K562 (cell line): ENCODE data around the gene PIP5K1B. TPM values are rescaled to one million over a fixed set of nuclear protein-coding genes. Genes with fewer than 3 reads are reported as not detected.

ENCODE experiments used
- ATAC-seq: fragments of 200-7000 bp; cut with Tn5 transposase; 3 replicates; pipeline ENCODE4 v1.9.1; 2020; ENCODE audit warnings: moderate library complexity
- BruUV-seq: library from RNA; stranded (reverse); fragments of 400-500 nt; replicated peaks from 2 replicates; lab custom pipeline; 2021; lab: Mats Ljungman, UMichigan
- CTCF ChIA-PET: fragments of 300-600 bp; formaldehyde crosslinking; extraction: SDS; loops from one replicate; lab custom pipeline; 2021; ENCODE audit warnings: low intra/inter-chr PET ratio; lab: Yijun Ruan, JAX
- POLR2A ChIA-PET: fragments of 300-600, 350-650 bp; sonication (Branson Sonifier 250); formaldehyde crosslinking; extraction: SDS; loops from one replicate; lab custom pipeline; 2021; ENCODE audit warnings: antibody characterized with exemption, inconsistent platforms; lab: Yijun Ruan, JAX
- DNase-seq, 4 experiments: peaks; one replicate each; pipeline versions ENCODE4 v3.0.0 to v3.0.0-alpha.2; 2011 to 2018; ENCODE audit warnings: low spot score in 3 of 4, mixed read lengths in 3 of 4; ENCODE audit errors: extremely low read depth in 1 of 4
- FAIRE-seq: peaks from 2 replicates; lab custom pipeline; 2011; peaks lifted over from hg19 to GRCh38; lab: Jason Lieb, UNC
- H2AFZ ChIP-seq: 2 replicates; pipeline ENCODE4 v1.6.0; 2011; ENCODE audit warnings: low read depth, low read length, control low read depth, inconsistent platforms
- H3K27ac ChIP-seq: fragments of 200-600 bp; 3 replicates; pipeline ENCODE4 v1.8.0; 2011; ENCODE audit warnings: low read depth, mild to moderate bottlenecking, control low read depth, inconsistent platforms, low read length, moderate library complexity, mixed read lengths; ENCODE audit errors: extremely low read depth
- H3K27me3 ChIP-seq, 2 experiments: fragments of 300-600 bp in 1 of 2; 2 replicates in 1 of 2; 3 replicates in 1 of 2; pipeline versions ENCODE4 v1.6.0 to v1.8.0; 2011; ENCODE audit warnings: inconsistent platforms in 2 of 2, low read length in 2 of 2, mild to moderate bottlenecking in 1 of 2, mixed read lengths in 1 of 2, moderate library complexity in 1 of 2; ENCODE audit not compliant: control insufficient read depth in 2 of 2, insufficient read depth in 2 of 2
- H3K36me3 ChIP-seq: fragments of 300-600 bp; 3 replicates; pipeline ENCODE4 v1.8.0; 2011; ENCODE audit warnings: mild to moderate bottlenecking, low read length, inconsistent platforms; ENCODE audit not compliant: control insufficient read depth, insufficient read depth
- H3K4me1 ChIP-seq, 2 experiments: fragments of 200-600 bp in 1 of 2; replicated peaks in 1 of 2; 2 replicates in 1 of 2; 3 replicates in 1 of 2; pipeline versions ENCODE4 v1.5.1 to v1.8.0; 2011; ENCODE audit warnings: inconsistent platforms in 2 of 2, low read length in 2 of 2, mild to moderate bottlenecking in 1 of 2, mixed read lengths in 1 of 2, moderate library complexity in 1 of 2; ENCODE audit not compliant: control insufficient read depth in 2 of 2, insufficient read depth in 2 of 2
- H3K4me2 ChIP-seq: 2 replicates; pipeline ENCODE4 v1.6.1; 2011; ENCODE audit warnings: low read length, control low read depth, inconsistent platforms, mixed read lengths; ENCODE audit not compliant: insufficient read depth
- H3K4me3 ChIP-seq: fragments of 200-600 bp; sonication (generic), shearing (Covaris generic); 2 replicates; pipeline ENCODE4 v1.5.1; 2016; ENCODE audit warnings: control low read depth, inconsistent platforms
- H3K79me2 ChIP-seq: fragments of 200-600 bp; 3 replicates; pipeline ENCODE4 v1.8.0; 2011; ENCODE audit warnings: low read length, inconsistent platforms; ENCODE audit not compliant: control insufficient read depth, insufficient read depth
- H3K9ac ChIP-seq, 2 experiments: 2 replicates each; pipeline versions ENCODE4 v1.6.0 to v1.6.1; 2011; ENCODE audit warnings: low read depth in 2 of 2, low read length in 2 of 2, control low read depth in 1 of 2, inconsistent platforms in 1 of 2, mild to moderate bottlenecking in 1 of 2, mixed read lengths in 1 of 2; ENCODE audit not compliant: insufficient read depth in 1 of 2
- H3K9me1 ChIP-seq: one replicate; pipeline ENCODE4 v1.6.0; 2011; ENCODE audit warnings: inconsistent platforms, mild to moderate bottlenecking, low read length, moderate library complexity; ENCODE audit not compliant: control insufficient read depth, insufficient read depth
- H3K9me3 ChIP-seq: replicated peaks from 2 replicates; pipeline ENCODE4 v1.5.1; 2011; ENCODE audit warnings: low read depth, low read length, inconsistent platforms; ENCODE audit not compliant: control insufficient read depth, insufficient read depth
- H4K20me1 ChIP-seq: replicated peaks from 2 replicates; pipeline ENCODE4 v1.6.1; 2011; ENCODE audit warnings: low read length, inconsistent platforms, mixed read lengths; ENCODE audit not compliant: control insufficient read depth, insufficient read depth
- CEBPG ChIP-seq, 3 experiments: fragments of 200-800 bp in 1 of 3; sonication (Bioruptor generic) in 1 of 3; sonication (generic) in 1 of 3; formaldehyde crosslinking in 1 of 3; IDR thresholded peaks in 2 of 3; conservative IDR thresholded peaks in 1 of 3; 2 replicates each; pipeline versions ENCODE4 v1.6.1 to v1.8.0; 2016 to 2022; ENCODE audit warnings: missing compliant biosample characterization in 2 of 3, missing genetic modification characterization in 2 of 3, mild to moderate bottlenecking in 1 of 3, missing genetic modification reagents in 1 of 3
- RBBP5 ChIP-seq: fragments of 200-600 bp; sonication (generic); IDR thresholded peaks from 2 replicates; pipeline ENCODE4 v1.6.1; 2012; ENCODE audit warnings: borderline replicate concordance, mild to moderate bottlenecking, low read length, control low read depth, inconsistent platforms; ENCODE audit not compliant: insufficient read depth, poor library complexity, severe bottlenecking
- RNF2 ChIP-seq: sonication (generic); IDR thresholded peaks from 2 replicates; pipeline ENCODE4 v1.6.1; 2016
- TAL1 ChIP-seq: fragments of 450-650 bp; IDR thresholded peaks from 2 replicates; pipeline ENCODE4 v1.6.1; 2016; ENCODE audit warnings: mild to moderate bottlenecking
- WHSC1 ChIP-seq: IDR thresholded peaks from one replicate; pipeline ENCODE4 v1.6.1; 2012; ENCODE audit warnings: low read length, control low read depth, inconsistent platforms
- XRCC3 ChIP-seq: fragments of 450-650 bp; IDR thresholded peaks from 2 replicates; pipeline ENCODE4 v1.6.1; 2017; ENCODE audit warnings: mild to moderate bottlenecking, moderate library complexity
- ZNF586 ChIP-seq: fragments of 450-650 bp; formaldehyde crosslinking; conservative IDR thresholded peaks from 2 replicates; pipeline ENCODE4 v1.4.0; 2020; ENCODE audit warnings: mild to moderate bottlenecking, moderate library complexity
- in situ Hi-C: fragments of 300-500 bp; cut with MboI; formaldehyde crosslinking; loops from 4 replicates; pipeline ENCODE4 v1.15.0; 2018; ENCODE audit warnings: inconsistent platforms, mixed read lengths
- intact Hi-C: fragments of 100-400 bp; cut with micrococcal nuclease; formaldehyde crosslinking; loops from 2 replicates; pipeline ENCODE4 v1.14.2; 2022
- polyA plus RNA-seq, 8 experiments: library from polyadenylated mRNA; depleted of rRNA in 4 of 8; stranded (reverse) in 5 of 8; unstranded in 3 of 8; fragments of >200 nt; fragmentation: Nextera tagmentation in 2 of 8; fragmentation: Illumina TruSeq in 1 of 8; extraction: Ambion mirVana in 2 of 8; extraction: Trizol in 1 of 8; gene quantifications; 2 replicates each; pipeline versions ENCODE4 v1.2.1 to v1.2.3, GENCODE V29; 2011 to 2014; ENCODE audit warnings: inconsistent platforms in 1 of 8, missing spikeins in 1 of 8
- total RNA-seq, 7 experiments: library from RNA; depleted of rRNA in 6 of 7; stranded (reverse); fragments of >200 nt in 6 of 7; fragmentation: Illumina TruSeq in 2 of 7; extraction: Trizol in 2 of 7; gene quantifications; 2 replicates each; pipeline versions ENCODE4 v1.2.1 to v1.2.3, GENCODE V29; 2011 to 2021; ENCODE audit warnings: low replicate concordance in 1 of 7
- TF ChIP-seq, protein P1 (sequence below): sonication (generic); IDR thresholded peaks from 2 replicates; pipeline ENCODE4 v1.6.1; 2016
- TF ChIP-seq, protein P2 (sequence below), 2 experiments: fragments of 450-650 bp; IDR thresholded peaks; 2 replicates each; pipeline ENCODE4 v1.6.1; 2016; ENCODE audit warnings: mild to moderate bottlenecking in 2 of 2, borderline replicate concordance in 1 of 2, low read depth in 1 of 2, moderate library complexity in 1 of 2

Gene PIP5K1B
- total and polyA plus RNA-seq, 9 of the 15 experiments (the other 6 are each of a cell fraction or from before 2014, with no cell fraction given) = 3.1 to 12.9 (median 7.4) TPM

DNA sequence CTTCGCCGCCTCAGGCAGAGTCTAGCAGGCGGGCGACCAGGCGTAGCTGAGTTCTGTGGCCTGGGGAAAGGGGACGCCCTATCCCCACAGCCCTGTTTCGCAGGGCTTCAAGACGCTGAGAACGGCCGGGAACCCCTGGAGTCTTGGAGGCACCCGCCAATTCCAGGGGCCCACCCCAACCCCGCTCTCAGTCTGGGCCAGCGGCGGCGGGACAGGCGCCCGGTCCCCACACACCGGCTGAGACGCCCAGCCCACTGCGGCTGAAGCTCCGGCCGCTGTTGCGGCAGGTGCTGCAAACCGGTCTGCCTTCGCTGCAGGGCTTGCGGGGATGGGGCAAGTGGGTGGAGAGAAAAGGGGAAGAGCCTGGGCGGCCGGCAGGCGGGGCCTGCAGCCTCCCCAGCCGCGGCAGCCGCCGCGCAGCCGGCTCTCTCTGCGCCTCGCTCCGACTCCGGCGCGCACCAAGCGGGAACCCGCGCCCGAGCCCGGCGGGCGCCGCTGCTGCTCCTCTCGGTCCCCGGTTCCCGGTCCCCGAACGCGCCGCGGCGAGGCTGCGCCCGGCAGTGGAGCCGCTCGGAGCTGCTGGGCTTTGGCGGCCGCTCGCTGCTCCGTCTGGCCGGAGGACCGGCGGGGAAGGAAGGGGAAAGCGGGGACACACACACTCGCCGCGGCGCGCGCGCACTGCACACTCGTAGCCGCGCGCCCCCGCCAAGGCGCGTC is at the start of gene PIP5K1B (continued):
- peak; percentile 82 for TF ChIP-seq RBBP5
- no peak for TF ChIP-seq XRCC3
- TF ChIP-seq, protein P1, sequence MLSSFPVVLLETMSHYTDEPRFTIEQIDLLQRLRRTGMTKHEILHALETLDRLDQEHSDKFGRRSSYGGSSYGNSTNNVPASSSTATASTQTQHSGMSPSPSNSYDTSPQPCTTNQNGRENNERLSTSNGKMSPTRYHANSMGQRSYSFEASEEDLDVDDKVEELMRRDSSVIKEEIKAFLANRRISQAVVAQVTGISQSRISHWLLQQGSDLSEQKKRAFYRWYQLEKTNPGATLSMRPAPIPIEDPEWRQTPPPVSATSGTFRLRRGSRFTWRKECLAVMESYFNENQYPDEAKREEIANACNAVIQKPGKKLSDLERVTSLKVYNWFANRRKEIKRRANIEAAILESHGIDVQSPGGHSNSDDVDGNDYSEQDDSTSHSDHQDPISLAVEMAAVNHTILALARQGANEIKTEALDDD = no peak
- TF ChIP-seq WHSC1 = no peak

DNA sequence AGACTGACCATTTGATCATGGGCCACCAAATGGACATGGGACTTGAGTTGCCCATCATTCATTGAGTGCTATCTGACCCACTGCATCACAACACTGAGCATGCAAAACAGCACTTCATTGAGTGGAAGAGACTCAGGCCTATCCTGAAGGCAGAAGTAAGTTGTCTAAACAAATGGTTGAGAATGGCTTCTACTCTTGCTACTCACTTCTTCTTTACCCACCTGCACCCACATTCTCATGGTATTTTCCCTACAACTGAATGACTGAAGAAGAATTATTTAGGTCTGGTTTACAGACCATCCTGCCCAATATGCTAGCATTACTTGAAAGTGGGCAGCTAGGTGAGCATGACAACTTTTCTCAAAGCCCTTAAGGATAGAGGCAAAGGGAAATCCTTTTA is 41.0 kb upstream of the PIP5K1B start:
- DNase-seq (no peak), FAIRE-seq (no peak), ATAC-seq (no peak)
- H3K4me2 ChIP-seq = no peak overlapping the region
- no peak overlapping the region for H3K9ac ChIP-seq
- in situ Hi-C loops (no loop called here), intact Hi-C loops (no loop called here)
- TF ChIP-seq RNF2 (no peak), TAL1 (no peak), CEBPG (CRISPR knock-in tag; IDR thresholded peaks at IDR 0.05) (no peak), CEBPG (tag; conservative IDR thresholded peaks at IDR 0.05 in 1 of 2, IDR thresholded peaks at IDR 0.05 in 1 of 2) (0 out of 4 replicates have a peak, but pooled peaks of 1 of the 2 experiments have one; percentile 46), ZNF586 (CRISPR knock-in tag) (no peak)
- TF ChIP-seq, protein P2, sequence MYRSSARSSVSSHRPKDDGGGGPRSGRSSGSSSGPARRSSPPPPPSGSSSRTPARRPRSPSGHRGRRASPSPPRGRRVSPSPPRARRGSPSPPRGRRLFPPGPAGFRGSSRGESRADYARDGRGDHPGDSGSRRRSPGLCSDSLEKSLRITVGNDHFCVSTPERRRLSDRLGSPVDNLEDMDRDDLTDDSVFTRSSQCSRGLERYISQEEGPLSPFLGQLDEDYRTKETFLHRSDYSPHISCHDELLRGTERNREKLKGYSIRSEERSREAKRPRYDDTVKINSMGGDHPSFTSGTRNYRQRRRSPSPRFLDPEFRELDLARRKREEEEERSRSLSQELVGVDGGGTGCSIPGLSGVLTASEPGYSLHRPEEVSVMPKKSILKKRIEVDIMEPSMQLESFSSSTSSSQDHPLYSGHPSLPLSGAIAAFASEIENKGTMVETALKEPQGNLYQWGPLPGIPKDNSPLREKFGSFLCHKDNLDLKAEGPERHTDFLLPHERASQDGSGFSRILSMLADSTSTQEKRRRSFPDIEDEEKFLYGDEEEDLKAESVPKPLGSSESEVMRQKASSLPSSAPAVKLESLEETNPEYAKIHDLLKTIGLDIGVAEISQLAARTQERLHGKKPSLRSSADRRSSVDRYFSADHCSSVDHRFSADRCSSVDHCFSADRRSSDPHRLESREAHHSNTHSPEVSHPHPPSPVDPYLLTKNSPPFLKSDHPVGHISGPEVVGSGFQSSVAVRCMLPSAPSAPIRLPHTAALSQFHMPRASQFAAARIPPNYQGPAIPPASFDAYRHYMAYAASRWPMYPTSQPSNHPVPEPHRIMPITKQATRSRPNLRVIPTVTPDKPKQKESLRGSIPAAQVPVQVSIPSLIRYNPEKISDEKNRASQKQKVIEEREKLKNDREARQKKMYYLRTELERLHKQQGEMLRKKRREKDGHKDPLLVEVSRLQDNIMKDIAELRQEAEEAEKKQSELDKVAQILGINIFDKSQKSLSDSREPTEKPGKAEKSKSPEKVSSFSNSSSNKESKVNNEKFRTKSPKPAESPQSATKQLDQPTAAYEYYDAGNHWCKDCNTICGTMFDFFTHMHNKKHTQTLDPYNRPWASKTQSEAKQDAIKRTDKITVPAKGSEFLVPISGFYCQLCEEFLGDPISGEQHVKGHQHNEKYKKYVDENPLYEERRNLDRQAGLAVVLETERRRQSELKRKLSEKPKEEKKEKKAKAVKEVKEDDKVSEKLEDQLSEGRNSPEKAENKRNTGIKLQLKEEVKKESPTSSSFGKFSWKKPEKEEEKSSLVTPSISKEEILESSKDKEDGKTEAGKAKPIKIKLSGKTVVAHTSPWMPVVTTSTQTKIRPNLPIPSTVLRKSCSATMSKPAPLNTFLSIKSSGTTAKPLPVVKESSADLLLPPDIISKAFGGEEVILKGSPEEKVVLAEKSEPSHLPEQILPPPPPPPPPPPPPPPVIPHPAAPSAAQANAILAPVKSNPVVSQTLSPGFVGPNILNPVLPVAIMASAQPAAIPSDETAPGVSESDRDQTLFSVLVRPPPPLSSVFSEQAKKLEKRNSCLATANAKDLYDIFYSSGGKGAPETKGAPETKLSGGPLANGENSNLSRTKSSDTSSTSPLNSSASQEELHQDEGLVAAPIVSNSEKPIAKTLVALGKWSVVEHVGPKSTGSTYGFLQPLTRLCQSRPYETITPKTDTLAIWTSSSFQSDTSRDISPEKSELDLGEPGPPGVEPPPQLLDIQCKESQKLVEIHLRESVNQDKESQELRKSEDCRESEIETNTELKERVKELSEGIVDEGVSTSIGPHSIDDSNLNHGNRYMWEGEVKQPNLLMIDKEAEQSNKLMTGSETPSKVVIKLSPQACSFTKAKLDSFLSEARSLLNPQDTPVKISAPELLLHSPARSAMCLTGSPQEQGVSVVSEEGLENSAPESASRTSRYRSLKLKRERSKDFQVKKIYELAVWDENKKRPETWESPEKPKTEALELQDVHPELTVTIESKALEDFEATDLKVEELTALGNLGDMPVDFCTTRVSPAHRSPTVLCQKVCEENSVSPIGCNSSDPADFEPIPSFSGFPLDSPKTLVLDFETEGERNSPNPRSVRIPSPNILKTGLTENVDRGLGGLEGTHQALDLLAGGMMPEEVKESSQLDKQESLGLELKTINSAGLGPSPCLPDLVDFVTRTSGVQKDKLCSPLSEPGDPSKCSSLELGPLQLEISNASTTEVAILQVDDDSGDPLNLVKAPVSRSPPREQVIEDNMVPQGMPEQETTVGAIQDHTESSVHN (IDR thresholded peaks at IDR 0.05; ENCODE audit: borderline replicate concordance in 1 of 2, low read depth in 1 of 2) = no peak
- ChIA-PET POLR2A (no interaction called here), CTCF (no interaction called here)
- H3K27ac ChIP-seq = no peak overlapping the region
- H3K79me2 ChIP-seq = no peaks in the 10 kb centered on the region
- no peaks in the 10 kb centered on the region for H3K36me3 ChIP-seq
- BruUV-seq = no TSS peak
- no peaks in the 10 kb centered on the region for H3K4me1 ChIP-seq
- no peaks in the 10 kb centered on the region for H4K20me1 ChIP-seq
- no peaks in the 10 kb centered on the region for H3K9me3 ChIP-seq
- no peak overlapping the region for H2AFZ ChIP-seq
- H3K27me3 ChIP-seq = no peaks in the 10 kb centered on the region; a peak in 1 of 5 replicates
- H3K9me1 ChIP-seq = no peaks in the 10 kb centered on the region
- H3K4me3 ChIP-seq = no peak overlapping the region
